Measurements from ENCODE around the gene CAMTA1. TPM values are rescaled to one million over a fixed set of nuclear protein-coding genes. Genes with fewer than 3 reads are reported as not detected.

CAMTA1 gene
- polyA plus RNA-seq, 1 of the 3 experiments (the other 2 are of a cell fraction) = 63.1 TPM

DNA sequence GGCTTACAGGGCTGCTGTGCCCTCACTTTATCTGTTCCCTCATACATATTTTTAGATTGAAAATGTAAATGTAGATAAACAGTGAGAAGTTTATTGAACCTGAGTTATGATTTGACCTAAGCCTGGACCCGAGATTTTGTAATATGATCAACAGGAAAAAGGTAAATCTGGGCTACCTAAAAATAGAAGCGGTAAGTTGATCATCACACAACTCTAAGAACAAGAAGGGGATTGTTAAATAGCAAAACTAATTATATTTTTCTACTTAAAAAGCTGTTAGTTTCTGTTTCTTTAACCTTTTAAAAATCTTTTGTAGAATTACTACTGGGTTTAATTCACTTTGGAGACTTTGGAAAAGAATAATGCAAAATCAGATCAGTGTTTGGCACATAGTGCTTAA lies 35.6 kb downstream of the CAMTA1 start (continued):
- TF ChIP-seq, protein P1, sequence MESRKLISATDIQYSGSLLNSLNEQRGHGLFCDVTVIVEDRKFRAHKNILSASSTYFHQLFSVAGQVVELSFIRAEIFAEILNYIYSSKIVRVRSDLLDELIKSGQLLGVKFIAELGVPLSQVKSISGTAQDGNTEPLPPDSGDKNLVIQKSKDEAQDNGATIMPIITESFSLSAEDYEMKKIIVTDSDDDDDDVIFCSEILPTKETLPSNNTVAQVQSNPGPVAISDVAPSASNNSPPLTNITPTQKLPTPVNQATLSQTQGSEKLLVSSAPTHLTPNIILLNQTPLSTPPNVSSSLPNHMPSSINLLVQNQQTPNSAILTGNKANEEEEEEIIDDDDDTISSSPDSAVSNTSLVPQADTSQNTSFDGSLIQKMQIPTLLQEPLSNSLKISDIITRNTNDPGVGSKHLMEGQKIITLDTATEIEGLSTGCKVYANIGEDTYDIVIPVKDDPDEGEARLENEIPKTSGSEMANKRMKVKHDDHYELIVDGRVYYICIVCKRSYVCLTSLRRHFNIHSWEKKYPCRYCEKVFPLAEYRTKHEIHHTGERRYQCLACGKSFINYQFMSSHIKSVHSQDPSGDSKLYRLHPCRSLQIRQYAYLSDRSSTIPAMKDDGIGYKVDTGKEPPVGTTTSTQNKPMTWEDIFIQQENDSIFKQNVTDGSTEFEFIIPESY (IDR thresholded peaks at IDR 0.05; ENCODE audit: borderline replicate concordance, low read depth) = no peak
- no peak for TF ChIP-seq MXI1 (IDR thresholded peaks at IDR 0.05; ENCODE audit: low read depth, low read length)
- no peak for TF ChIP-seq TEAD4 (IDR thresholded peaks at IDR 0.05; ENCODE audit: borderline replicate concordance, insufficient read depth)
- TF ChIP-seq EZH2phosphoT487 (IDR thresholded peaks at IDR 0.05; ENCODE audit: borderline replicate concordance, low read depth) = no peak
- TF ChIP-seq, protein P2, sequence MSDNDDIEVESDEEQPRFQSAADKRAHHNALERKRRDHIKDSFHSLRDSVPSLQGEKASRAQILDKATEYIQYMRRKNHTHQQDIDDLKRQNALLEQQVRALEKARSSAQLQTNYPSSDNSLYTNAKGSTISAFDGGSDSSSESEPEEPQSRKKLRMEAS (IDR thresholded peaks at IDR 0.05; ENCODE audit: low read depth) = no peak
- TF ChIP-seq, protein P3, sequence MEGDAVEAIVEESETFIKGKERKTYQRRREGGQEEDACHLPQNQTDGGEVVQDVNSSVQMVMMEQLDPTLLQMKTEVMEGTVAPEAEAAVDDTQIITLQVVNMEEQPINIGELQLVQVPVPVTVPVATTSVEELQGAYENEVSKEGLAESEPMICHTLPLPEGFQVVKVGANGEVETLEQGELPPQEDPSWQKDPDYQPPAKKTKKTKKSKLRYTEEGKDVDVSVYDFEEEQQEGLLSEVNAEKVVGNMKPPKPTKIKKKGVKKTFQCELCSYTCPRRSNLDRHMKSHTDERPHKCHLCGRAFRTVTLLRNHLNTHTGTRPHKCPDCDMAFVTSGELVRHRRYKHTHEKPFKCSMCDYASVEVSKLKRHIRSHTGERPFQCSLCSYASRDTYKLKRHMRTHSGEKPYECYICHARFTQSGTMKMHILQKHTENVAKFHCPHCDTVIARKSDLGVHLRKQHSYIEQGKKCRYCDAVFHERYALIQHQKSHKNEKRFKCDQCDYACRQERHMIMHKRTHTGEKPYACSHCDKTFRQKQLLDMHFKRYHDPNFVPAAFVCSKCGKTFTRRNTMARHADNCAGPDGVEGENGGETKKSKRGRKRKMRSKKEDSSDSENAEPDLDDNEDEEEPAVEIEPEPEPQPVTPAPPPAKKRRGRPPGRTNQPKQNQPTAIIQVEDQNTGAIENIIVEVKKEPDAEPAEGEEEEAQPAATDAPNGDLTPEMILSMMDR (IDR thresholded peaks at IDR 0.05) = no peak
- TF ChIP-seq MEF2A (IDR thresholded peaks at IDR 0.05; ENCODE audit: borderline replicate concordance, low read depth) = no peak
- TF ChIP-seq NFIC (IDR thresholded peaks at IDR 0.05; ENCODE audit: borderline replicate concordance) = no peak

DNA sequence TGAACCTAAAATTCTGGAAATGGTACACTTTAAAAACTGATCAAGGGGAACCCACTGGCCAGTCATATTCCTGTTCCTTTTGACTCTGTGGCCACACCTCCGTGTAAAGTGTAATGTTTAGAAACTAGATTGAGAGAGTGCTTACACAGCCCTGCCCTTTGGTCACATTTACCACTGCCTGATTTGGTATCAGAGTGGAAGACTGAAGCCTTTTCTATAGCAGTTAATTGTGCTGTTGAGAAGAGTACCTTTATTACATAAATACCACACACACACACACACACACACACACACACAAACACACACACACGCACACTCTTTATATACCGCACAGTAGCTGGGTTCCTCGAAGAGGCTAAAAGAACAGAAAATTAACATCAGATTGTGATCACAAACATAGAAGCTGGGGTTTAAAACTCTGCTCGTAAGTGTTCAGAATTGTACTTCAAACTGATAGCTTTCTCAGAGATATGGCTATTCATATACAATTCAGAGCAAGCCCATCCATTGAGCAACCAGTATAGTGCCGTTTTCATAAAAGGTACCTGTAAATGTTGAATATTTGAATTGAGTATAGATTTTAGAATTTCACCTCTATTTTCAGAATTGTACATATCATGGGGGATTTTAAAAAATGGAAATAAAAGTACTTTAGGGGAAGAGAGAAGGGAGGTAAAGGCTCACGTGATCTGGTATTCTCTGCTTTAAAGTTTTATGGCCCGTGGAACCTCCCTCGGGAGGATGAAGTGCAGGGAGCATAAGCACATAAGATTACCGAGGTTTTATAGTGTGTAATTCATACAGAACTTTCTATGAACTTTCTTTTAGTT lies 37.5 kb downstream of the CAMTA1 start:
- peaks cover 25% of the 10 kb centered on the region for H3K79me2 ChIP-seq (ENCODE audit: insufficient read depth)
- H4K20me1 ChIP-seq (ENCODE audit: insufficient read depth) = peaks cover 7% of the 10 kb centered on the region; the same call in 1 of the 2 replicates
- H3K27ac ChIP-seq (ENCODE audit: low read depth in 2 of 2, low read length in 1 of 2) = no peak overlapping the region
- DNase-seq = no peak
- H3K9ac ChIP-seq = no peak overlapping the region
- 91% methylated on average over 10 of the region's 10 CpGs for WGBS (ENCODE audit: low lambda C conversion rate)
- ChIA-PET CTCF (no interaction called here), POLR2A (no interaction called here)
- H2AFZ ChIP-seq (ENCODE audit: low read depth) = no peak overlapping the region
- peaks cover 20% of the 10 kb centered on the region for H3F3A ChIP-seq (replicated peaks; ENCODE audit: insufficient read depth)
- H3K36me3 ChIP-seq (replicated peaks in 1 of 2; ENCODE audit: control insufficient read depth in 1 of 2, insufficient read depth in 2 of 2, low read length in 1 of 2) = peaks cover 14 to 22% of the 10 kb centered on the region in 2 experiments
- no peaks in the 10 kb centered on the region for H3K9me2 ChIP-seq
- H3K9me3 ChIP-seq = no peaks in the 10 kb centered on the region
- no peak overlapping the region for H3K4me2 ChIP-seq
- H3K4me1 ChIP-seq (ENCODE audit: control insufficient read depth in 1 of 2, insufficient read depth in 2 of 2, low read depth in 1 of 2, low read length in 1 of 2) = peaks cover 0 to 2% of the 10 kb centered on the region in 2 experiments; a peak in 3 of 4 replicates
- H3K4me3 ChIP-seq (ENCODE audit: low read depth in 2 of 2, low read length in 1 of 2) = no peak overlapping the region
- no peaks in the 10 kb centered on the region for H3K27me3 ChIP-seq (ENCODE audit: insufficient read depth)
- TF ChIP-seq SIN3A (IDR thresholded peaks at IDR 0.05; ENCODE audit: borderline replicate concordance, low read depth, low read length) = no peak
